Naive thymus-derived CD4-positive, alpha-beta T cell (primary cell): Measurements from ENCODE around the gene GANAB. TPM values are rescaled to one million over a fixed set of nuclear protein-coding genes. Genes with fewer than 3 reads are reported as not detected.
A peak's percentile ranks its signal among the peaks of the same experiment; 100 is the strongest.

Source experiments
- ATAC-seq: fragments of 150-1000 bp; cut with Tn5 transposase; 2 replicates; pipeline ENCODE4 v1.10.0; 2021; ENCODE audit warnings: mild to moderate bottlenecking, moderate library complexity
- CTCF ChIA-PET: fragments of 350-600 bp; sonication (Branson Sonifier 250); formaldehyde crosslinking; loops from one replicate; lab custom pipeline; 2021; ENCODE audit warnings: antibody characterized with exemption; lab: Charles Lee
- POLR2A ChIA-PET: fragments of 350-600 bp; sonication (Branson Sonifier 250); formaldehyde crosslinking; loops from one replicate; lab custom pipeline; 2021; ENCODE audit warnings: antibody characterized with exemption, inconsistent platforms; lab: Charles Lee
- DNase-seq, 9 donors: peaks; one replicate each; pipeline versions ENCODE4 v3.0.0 to v3.0.0-alpha.2; 2020 to 2022; ENCODE audit warnings: mixed read lengths in 1 of 9
- H3K27ac ChIP-seq: one replicate; pipeline ENCODE4 v1.7.0; 2013; ENCODE audit warnings: mild to moderate bottlenecking, low read depth, low read length, moderate library complexity
- H3K27me3 ChIP-seq, 2 donors: one replicate each; pipeline ENCODE4 v1.7.0; 2013; ENCODE audit warnings: low read length in 2 of 2, mild to moderate bottlenecking in 2 of 2, moderate library complexity in 2 of 2; ENCODE audit not compliant: control insufficient read depth in 2 of 2, insufficient read depth in 2 of 2
- H3K36me3 ChIP-seq, 3 experiments: 1 replicate in 2 of 3; 2 replicates in 1 of 3; pipeline ENCODE4 v1.7.0; 2013; ENCODE audit warnings: low read length in 3 of 3, mild to moderate bottlenecking in 3 of 3, moderate library complexity in 1 of 3; ENCODE audit not compliant: insufficient read depth in 3 of 3, control insufficient read depth in 2 of 3
- H3K4me1 ChIP-seq, 2 donors: one replicate each; pipeline ENCODE4 v1.7.0; 2013; ENCODE audit warnings: low read length in 2 of 2, mild to moderate bottlenecking in 2 of 2, moderate library complexity in 1 of 2; ENCODE audit not compliant: control insufficient read depth in 2 of 2, insufficient read depth in 2 of 2
- H3K4me3 ChIP-seq: 2 replicates; pipeline ENCODE4 v1.7.0; 2013; ENCODE audit warnings: mild to moderate bottlenecking, low read length
- H3K9me3 ChIP-seq, 3 experiments: 1 replicate in 2 of 3; 2 replicates in 1 of 3; pipeline ENCODE4 v1.7.0; 2013; ENCODE audit warnings: low read length in 3 of 3; ENCODE audit not compliant: control insufficient read depth in 2 of 3
- H3K27ac Mint-ChIP-seq, 9 donors: one replicate each; pipeline ENCODE4 v1.8.0; 2020 to 2022; ENCODE audit warnings: mixed read lengths in 9 of 9, mild to moderate bottlenecking in 8 of 9, moderate library complexity in 5 of 9, inconsistent platforms in 2 of 9
- H3K27me3 Mint-ChIP-seq, 5 donors: one replicate each; pipeline ENCODE4 v1.8.0; 2021 to 2022; ENCODE audit warnings: mixed read lengths in 5 of 5, mild to moderate bottlenecking in 1 of 5
- H3K36me3 Mint-ChIP-seq, 5 donors: one replicate each; pipeline ENCODE4 v1.8.0; 2020 to 2022; ENCODE audit warnings: mixed read lengths in 5 of 5, mild to moderate bottlenecking in 3 of 5, inconsistent platforms in 1 of 5
- H3K4me1 Mint-ChIP-seq, 7 donors: one replicate each; pipeline ENCODE4 v1.8.0; 2020 to 2022; ENCODE audit warnings: mixed read lengths in 7 of 7, mild to moderate bottlenecking in 3 of 7, inconsistent platforms in 1 of 7
- H3K4me3 Mint-ChIP-seq, 10 donors: one replicate each; pipeline ENCODE4 v1.8.0; 2020 to 2022; ENCODE audit warnings: mild to moderate bottlenecking in 10 of 10, mixed read lengths in 10 of 10, moderate library complexity in 6 of 10, inconsistent platforms in 2 of 10
- H3K9me3 Mint-ChIP-seq, 11 donors: one replicate each; pipeline ENCODE4 v1.8.0; 2020 to 2022; ENCODE audit warnings: mixed read lengths in 11 of 11, mild to moderate bottlenecking in 4 of 11, inconsistent platforms in 1 of 11, moderate library complexity in 1 of 11
- intact Hi-C, 2 donors: fragments of 100-400 bp; cut with micrococcal nuclease; formaldehyde crosslinking; loops; one replicate each; pipeline ENCODE4 v1.15.1; 2023
- polyA plus RNA-seq, 2 donors: library from polyadenylated mRNA; unstranded; fragments of 300-500 nt; fragmentation: Illumina TruSeq; gene quantifications; one replicate each; pipeline ENCODE4 v1.2.3, GENCODE V29; 2021
- total RNA-seq, 6 experiments: library from RNA in 5 of 6; stranded (reverse) in 5 of 6; gene quantifications; 1 replicate in 5 of 6; 2 replicates in 1 of 6; pipeline ENCODE4 v1.2.3 and lab custom pipeline; 2021 to 2026

GANAB gene
- total and polyA plus RNA-seq, 7 experiments from 2014 or later = 157 to 313 (median 217) TPM

GRCh38 chr11:62595124-62595523, 51.3 kb downstream of the GANAB start:
- H3K36me3 Mint-ChIP-seq = peaks cover 16 to 58% (median 50%) of the 10 kb centered on the region in 5 donors
- peak overlapping the region in 8 of 9 donors; percentile 4 to 99 (median 64) for H3K27ac Mint-ChIP-seq
- Histone ChIP-seq H3K4me3 (no peak overlapping the region), H3K36me3 (peaks cover 12 to 56% (median 39%) of the 10 kb centered on the region in 3 experiments), H3K4me1 (peaks cover 34 to 43% of the 10 kb centered on the region in 2 donors), H3K27me3 (no peaks in the 10 kb centered on the region), H3K9me3 (no peaks in the 10 kb centered on the region), H3K27ac (no peak overlapping the region)
- H3K4me1 Mint-ChIP-seq = peaks cover 48 to 84% (median 73%) of the 10 kb centered on the region in 7 donors
- no peak for DNase-seq
- CTCF ChIA-PET = interaction anchor here (0.7 to 1.5 kb wide), 6 partner anchors 15 to 85 kb away, joined by 3 to 4 read pairs (median 3); no protein-coding TSS in a partner anchor
- intact Hi-C loops = no loop called here
- no peak overlapping the region for H3K4me3 Mint-ChIP-seq
- H3K27me3 Mint-ChIP-seq = peaks cover 0 to 4% (median 0%) of the 10 kb centered on the region in 5 donors
- ATAC-seq = no peak
- peaks cover 0 to 5% (median 0%) of the 10 kb centered on the region in 11 donors for H3K9me3 Mint-ChIP-seq
- POLR2A ChIA-PET = interaction anchor here (0.8 to 15.2 kb wide), 11 partner anchors 13 to 261 kb away, joined by 3 to 269 read pairs (median 4); partner anchors contain the start of genes B3GAT3, BSCL2, C11orf98 and CSKMT

GRCh38 chr11:62593434-62594044, 52.9 kb downstream of the GANAB start:
- H3K9me3 Mint-ChIP-seq = peaks cover 0 to 4% (median 0%) of the 10 kb centered on the region in 11 donors
- peak; percentile 22 for ATAC-seq
- H3K27ac ChIP-seq = peak overlapping the region; percentile 86
- peaks cover 12 to 57% (median 39%) of the 10 kb centered on the region in 3 experiments for H3K36me3 ChIP-seq
- no peaks in the 10 kb centered on the region for H3K9me3 ChIP-seq
- H3K4me3 ChIP-seq = no peak overlapping the region
- ChIA-PET CTCF (interaction anchor here (0.8 to 3.7 kb wide), 13 partner anchors 8 to 288 kb away, joined by 3 to 31 read pairs (median 6); partner anchors contain the start of genes C11orf98, CSKMT, EEF1G and EML3), POLR2A (interaction anchor here (0.9 to 15.2 kb wide), 27 partner anchors 7 to 288 kb away, joined by 3 to 269 read pairs (median 26); partner anchors contain the start of genes B3GAT3, BSCL2, C11orf98 and CSKMT)
- H3K36me3 Mint-ChIP-seq = peaks cover 10 to 42% (median 34%) of the 10 kb centered on the region in 5 donors
- H3K4me1 Mint-ChIP-seq = peaks cover 35 to 81% (median 68%) of the 10 kb centered on the region in 7 donors
- intact Hi-C loops = loop anchor here (1.0 to 5.0 kb wide), 6 partner anchors 19 to 269 kb away; partner anchors contain the start of genes EML3 (in 1 of the 2), GANAB (in 1 of the 2), HNRNPUL2 (in 1 of the 2) and STX5 (in 1 of the 2)
- H3K27me3 Mint-ChIP-seq = peaks cover 0 to 4% (median 0%) of the 10 kb centered on the region in 5 donors
- peak overlapping the region; percentile 63 to 100 (median 81) for H3K4me3 Mint-ChIP-seq
- no peaks in the 10 kb centered on the region for H3K27me3 ChIP-seq
- H3K4me1 ChIP-seq = peaks cover 21 to 47% of the 10 kb centered on the region in 2 donors
- H3K27ac Mint-ChIP-seq = peak overlapping the region; percentile 87 to 99 (median 97)
- peak; percentile 56 to 76 (median 73) for DNase-seq

DNA sequence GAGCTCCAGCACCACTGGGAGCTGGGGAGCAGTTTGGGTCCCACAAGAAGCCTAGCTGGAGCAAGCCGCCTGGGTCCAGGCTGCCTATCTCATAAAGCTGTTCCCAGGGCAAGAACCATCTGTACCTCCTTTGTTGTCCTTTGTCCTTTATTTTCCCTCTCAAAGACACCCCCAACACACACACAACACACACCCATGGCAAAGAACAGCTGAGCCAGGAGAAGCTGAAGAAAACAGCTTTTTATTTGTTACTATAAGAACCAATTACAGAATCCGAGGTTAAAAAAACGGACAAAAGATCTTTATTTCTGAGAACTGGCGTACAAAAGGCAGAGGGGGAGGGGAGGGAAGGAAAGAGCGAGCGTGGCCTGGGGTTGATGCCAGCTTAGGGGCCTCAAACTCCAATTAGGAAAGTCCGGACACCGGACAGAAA, 53.4 kb downstream of the GANAB start:
- peaks cover 8 to 38% (median 28%) of the 10 kb centered on the region in 5 donors for H3K36me3 Mint-ChIP-seq

GRCh38 chr11:62592146-62592815, 54.1 kb downstream of the GANAB start:
- POLR2A ChIA-PET = interaction anchor here (0.7 to 15.2 kb wide), 56 partner anchors 8 to 1748 kb away, joined by 3 to 269 read pairs (median 8); partner anchors contain the start of genes B3GAT3, BSCL2, C11orf98 and CCDC88B

More for the DNA sequence above, 53.4 kb downstream of the GANAB start:
- peaks cover 30 to 75% (median 63%) of the 10 kb centered on the region in 7 donors for H3K4me1 Mint-ChIP-seq
- H3K4me3 ChIP-seq = peak overlapping the region; percentile 69
- H3K27me3 ChIP-seq = no peaks in the 10 kb centered on the region
- CTCF ChIA-PET = interaction anchor here (0.9 to 3.7 kb wide), 19 partner anchors 9 to 288 kb away, joined by 3 to 31 read pairs (median 6); partner anchors contain the start of genes B3GAT3, BSCL2, C11orf98 and CSKMT
- POLR2A ChIA-PET = interaction anchor here (0.9 to 15.2 kb wide), 27 partner anchors 7 to 288 kb away, joined by 3 to 269 read pairs (median 26); partner anchors contain the start of genes B3GAT3, BSCL2, C11orf98 and CSKMT
- H3K27ac ChIP-seq = peak overlapping the region; percentile 86
- H3K27me3 Mint-ChIP-seq = peaks cover 0 to 4% (median 0%) of the 10 kb centered on the region in 5 donors
- H3K4me1 ChIP-seq = peaks cover 15 to 42% of the 10 kb centered on the region in 2 donors
- H3K4me3 Mint-ChIP-seq = peak overlapping the region in 9 of 10 donors; percentile 5 to 100 (median 43)
- H3K9me3 ChIP-seq = no peaks in the 10 kb centered on the region
- ATAC-seq (no peak), DNase-seq (no peak)
- intact Hi-C loops = loop anchor here (1.0 to 5.0 kb wide), 6 partner anchors 19 to 269 kb away; partner anchors contain the start of genes EML3 (in 1 of the 2), GANAB (in 1 of the 2), HNRNPUL2 (in 1 of the 2) and STX5 (in 1 of the 2)
- H3K27ac Mint-ChIP-seq = peak overlapping the region; percentile 87 to 99 (median 95)
- peaks cover 0 to 4% (median 0%) of the 10 kb centered on the region in 11 donors for H3K9me3 Mint-ChIP-seq
- H3K36me3 ChIP-seq = peaks cover 7 to 57% (median 34%) of the 10 kb centered on the region in 3 experiments

DNA sequence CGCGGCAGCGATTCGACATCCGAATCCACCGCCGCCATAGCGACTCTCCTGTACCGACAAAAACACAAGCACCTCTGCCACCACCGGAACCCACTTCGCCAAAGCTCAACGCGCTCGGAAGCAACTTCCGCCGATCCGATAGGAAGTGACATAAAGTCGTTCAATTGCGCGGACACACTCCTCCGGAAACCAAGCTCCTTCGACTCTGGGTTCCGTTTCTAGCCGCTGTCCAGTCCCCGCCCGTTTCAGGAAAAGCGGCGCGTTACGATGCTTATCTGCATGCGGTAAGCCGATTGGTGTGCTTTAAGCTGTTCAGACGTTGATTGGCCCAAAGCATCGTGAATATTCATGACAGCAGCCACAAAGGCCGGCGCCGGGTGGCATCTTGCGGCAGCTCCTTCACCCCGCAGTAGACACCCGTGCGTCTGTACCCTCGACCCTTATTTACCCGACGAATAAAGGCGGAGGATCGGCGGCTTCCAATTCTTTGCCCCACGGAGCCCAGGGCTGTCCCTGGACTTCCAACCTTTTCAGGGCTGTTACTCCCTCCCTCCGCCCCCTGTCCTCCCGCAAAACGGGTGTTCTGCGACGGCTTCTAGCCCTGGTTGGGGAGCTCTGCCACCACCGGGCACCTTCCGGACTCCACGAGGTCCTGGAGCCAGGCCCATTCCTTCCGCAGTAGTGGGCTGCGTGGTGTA, 54.8 kb downstream of the GANAB start, which contains the start of gene TUT1:
TUT1 (minus strand) TSS at position 76 of the 698 bp plus-strand sequence; CDS start at position 38, 38 bp downstream.
- Mint-ChIP-seq H3K9me3 (peaks cover 0 to 4% (median 0%) of the 10 kb centered on the region in 11 donors), H3K36me3 (peaks cover 5 to 31% (median 22%) of the 10 kb centered on the region in 5 donors), H3K4me1 (peaks cover 26 to 66% (median 52%) of the 10 kb centered on the region in 7 donors), H3K27ac (peak within 1 kb of the TSS; percentile 92 to 99 (median 96)), H3K27me3 (peaks cover 0 to 4% (median 0%) of the 10 kb centered on the region in 5 donors), H3K4me3 (peak within 1 kb of the TSS; percentile 87 to 100 (median 96))
- peak; percentile 78 to 99 (median 98) for DNase-seq
- POLR2A ChIA-PET = interaction anchor here (0.5 to 15.2 kb wide), 60 partner anchors 9 to 1749 kb away, joined by 3 to 269 read pairs (median 7); partner anchors contain the start of genes B3GAT3, BSCL2, C11orf98 and CCDC88B
- Histone ChIP-seq H3K27ac (peak within 1 kb of the TSS; percentile 94), H3K27me3 (no peaks in the 10 kb centered on the region), H3K4me3 (peak within 1 kb of the TSS; percentile 82), H3K9me3 (no peaks in the 10 kb centered on the region), H3K4me1 (peaks cover 14 to 35% of the 10 kb centered on the region in 2 donors), H3K36me3 (peaks cover 0 to 51% (median 21%) of the 10 kb centered on the region in 3 experiments)
- intact Hi-C loops = loop anchor here (1.0 to 5.0 kb wide), 22 partner anchors 8 to 290 kb away; partner anchors contain the start of genes GANAB (in 2 of the 2), HNRNPUL2 (in 2 of the 2), INTS5 (in 2 of the 2) and UBXN1 (in 2 of the 2)
- peak; percentile 92 for ATAC-seq
- CTCF ChIA-PET = interaction anchor here (0.6 to 3.7 kb wide), 31 partner anchors 8 to 1698 kb away, joined by 3 to 31 read pairs (median 5); partner anchors contain the start of genes B3GAT3, BSCL2, C11orf98 and CSKMT

More at GRCh38 chr11:62592146-62592815, 54.1 kb downstream of the GANAB start:
- CTCF ChIA-PET = interaction anchor here (0.6 to 3.7 kb wide), 28 partner anchors 7 to 430 kb away, joined by 3 to 31 read pairs (median 5); partner anchors contain the start of genes B3GAT3, BSCL2, C11orf98 and CSKMT
- Histone ChIP-seq H3K27ac (peak overlapping the region; percentile 86), H3K36me3 (peaks cover under 1 to 57% (median 26%) of the 10 kb centered on the region in 3 experiments), H3K4me1 (peaks cover 14 to 35% of the 10 kb centered on the region in 2 donors), H3K27me3 (no peaks in the 10 kb centered on the region), H3K4me3 (peak overlapping the region; percentile 69), H3K9me3 (no peaks in the 10 kb centered on the region)
- H3K27ac Mint-ChIP-seq = peak overlapping the region; percentile 92 to 99 (median 96)
- peaks cover 0 to 4% (median 0%) of the 10 kb centered on the region in 11 donors for H3K9me3 Mint-ChIP-seq
- peak overlapping the region; percentile 87 to 100 (median 96) for H3K4me3 Mint-ChIP-seq
- peaks cover 26 to 68% (median 55%) of the 10 kb centered on the region in 7 donors for H3K4me1 Mint-ChIP-seq
- ATAC-seq (no peak), DNase-seq (no peak)
- peaks cover 0 to 4% (median 0%) of the 10 kb centered on the region in 5 donors for H3K27me3 Mint-ChIP-seq
- intact Hi-C loops = loop anchor here in 1 of 2 donors (2.0 to 5.0 kb wide), 3 partner anchors 55 to 240 kb away; partner anchors contain the start of genes GANAB, HNRNPUL2, STX5 and TEX54
- H3K36me3 Mint-ChIP-seq = peaks cover 5 to 35% (median 22%) of the 10 kb centered on the region in 5 donors
